ENCODE data around the gene SDHC.
"Not testable (repeated sequence)": the region's sequence is repeated elsewhere in the genome, so short reads cannot be mapped to it uniquely, and the experiment has no call there.

The SDHC gene

GRCh38 chr1:161313554-161314200 lies 504 bp upstream of the SDHC start:
- DNase-seq: no peak

GRCh38 chr1:161315841-161316674 lies 1.9 kb downstream of the SDHC start:
- not testable (repeated sequence) for DNase-seq

DNA sequence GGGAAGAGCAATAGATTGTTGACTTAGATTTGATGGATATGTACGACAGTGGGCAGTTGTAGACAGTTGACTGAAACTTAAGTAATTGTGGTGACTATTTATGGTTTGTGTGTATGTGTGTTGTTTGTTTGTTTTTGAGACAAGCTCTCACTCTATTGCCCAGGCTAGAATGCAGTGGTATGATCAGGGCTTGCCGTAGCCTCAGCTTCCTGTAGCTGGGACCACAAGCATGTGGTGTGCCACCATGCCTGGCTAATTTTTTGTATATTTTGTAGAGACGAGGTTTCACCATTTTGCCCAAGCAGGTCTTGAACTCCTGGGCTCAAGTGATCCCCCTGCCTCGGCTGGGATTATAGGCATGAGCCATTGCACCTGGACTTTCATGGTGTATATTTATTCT lies 9.8 kb downstream of the SDHC start:
- DNase-seq: no peak

DNA sequence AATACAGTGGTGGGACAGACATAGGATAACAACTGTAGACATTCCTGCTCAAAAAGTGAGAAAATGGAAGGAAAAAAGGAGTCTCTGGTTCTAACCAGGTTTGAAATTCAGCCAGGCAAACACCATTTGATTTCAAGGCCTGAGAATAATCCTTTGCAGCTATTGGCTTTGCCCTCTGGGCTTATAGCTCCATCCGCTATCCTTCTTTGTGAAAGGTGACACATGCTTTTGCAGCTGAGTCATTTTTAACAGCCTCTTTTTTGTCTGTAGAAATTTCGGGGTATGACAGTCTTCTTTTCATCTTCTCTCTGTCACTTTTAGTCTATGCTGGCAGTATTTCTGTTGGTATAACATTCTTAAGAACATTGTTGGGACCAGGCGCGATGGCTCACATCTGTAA lies 16.2 kb downstream of the SDHC start:
- DNase-seq: no peak

- DNase-seq: no peak
These were observed 19.0 kb downstream of the SDHC start for GRCh38 chr1:161333166-161333565.

DNA sequence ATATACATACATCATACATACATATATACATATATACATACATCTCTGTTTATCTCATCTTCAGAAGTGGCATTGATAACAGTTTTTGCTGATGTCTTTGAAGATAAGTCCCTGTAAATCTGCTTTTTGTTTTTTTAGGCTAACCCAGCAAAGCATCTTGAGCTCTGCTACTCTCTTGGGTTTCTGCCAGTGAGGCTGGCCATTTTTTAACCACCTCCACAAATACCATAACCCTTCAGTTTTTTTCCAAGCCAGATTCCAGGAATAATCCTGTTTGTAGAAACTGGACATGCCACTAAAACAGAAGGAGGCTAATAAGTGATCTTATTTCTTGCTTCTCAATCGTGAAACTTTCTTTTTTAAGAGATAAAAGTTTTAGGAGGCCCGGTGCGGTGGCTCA lies 21.6 kb downstream of the SDHC start:
- DNase-seq: no peak

- no peak for DNase-seq
These were observed 28.0 kb downstream of the SDHC start for GRCh38 chr1:161342177-161342576.

DNA sequence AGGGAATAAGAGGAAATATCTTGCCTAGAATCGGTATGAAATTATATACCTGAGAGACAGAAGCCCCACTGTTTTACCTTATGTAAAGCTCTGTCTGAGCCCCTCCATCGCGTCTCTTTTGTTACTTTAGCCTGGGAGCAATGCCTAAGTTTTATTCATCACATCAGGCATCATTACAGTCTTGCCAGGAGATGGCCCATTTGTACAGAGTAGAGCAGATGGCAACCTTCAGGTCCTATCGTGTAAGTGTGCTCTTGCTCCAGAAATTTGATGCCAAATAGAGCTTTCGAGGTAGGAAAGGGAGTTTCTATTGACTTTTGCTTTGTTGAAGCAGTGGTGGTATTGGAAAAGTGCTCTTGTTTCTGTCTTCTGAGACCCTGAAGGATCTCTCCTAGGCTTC lies 28.6 kb downstream of the SDHC start:
- DNase-seq: no peak

GRCh38 chr1:161350671-161351070 lies 36.5 kb downstream of the SDHC start:
- no peak for DNase-seq

DNA sequence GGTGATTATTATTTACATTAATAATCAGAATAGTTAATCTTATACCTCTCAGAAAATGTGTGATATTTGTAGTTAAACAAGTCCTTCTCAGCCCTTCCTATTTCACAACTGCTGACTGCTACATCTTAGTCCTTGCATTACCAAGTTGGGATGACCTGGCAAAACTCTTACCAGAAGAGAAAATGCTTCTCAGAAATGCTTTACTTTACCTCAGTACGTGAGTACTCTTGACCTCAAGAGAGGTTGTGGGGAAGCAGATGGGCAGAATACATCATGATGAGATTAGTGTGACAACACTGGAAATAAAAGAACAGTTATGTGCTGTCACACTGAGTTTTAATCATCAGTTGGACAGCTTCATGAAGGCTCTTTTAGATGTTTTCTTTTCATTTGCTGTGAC lies 37.3 kb downstream of the SDHC start:
- DNase-seq: no peak

GRCh38 chr1:161357073-161357472 lies 42.9 kb downstream of the SDHC start:
- DNase-seq: no peak

DNA sequence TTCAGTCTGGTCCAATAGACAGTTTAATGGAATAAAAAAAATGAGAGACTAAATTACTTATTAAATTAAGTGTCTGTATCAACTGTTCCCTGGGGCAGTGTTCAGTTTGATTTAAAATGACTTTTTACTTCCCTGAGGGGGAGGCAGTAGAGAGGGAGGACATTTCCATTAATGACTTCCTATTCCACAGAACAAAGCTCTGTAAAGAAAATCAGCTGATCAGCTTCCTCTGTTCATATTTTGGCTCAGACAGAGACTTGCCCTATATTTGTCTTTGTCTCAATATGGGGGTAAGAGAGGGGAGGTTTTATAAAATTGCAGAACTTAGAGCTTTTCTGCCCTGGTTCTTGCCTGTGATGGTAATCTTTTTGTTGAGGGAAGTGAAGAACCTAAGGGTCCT lies 45.1 kb downstream of the SDHC start:
- DNase-seq: no peak

GRCh38 chr1:161364332-161364731 lies 50.2 kb downstream of the SDHC start:
- no peak for DNase-seq

DNA sequence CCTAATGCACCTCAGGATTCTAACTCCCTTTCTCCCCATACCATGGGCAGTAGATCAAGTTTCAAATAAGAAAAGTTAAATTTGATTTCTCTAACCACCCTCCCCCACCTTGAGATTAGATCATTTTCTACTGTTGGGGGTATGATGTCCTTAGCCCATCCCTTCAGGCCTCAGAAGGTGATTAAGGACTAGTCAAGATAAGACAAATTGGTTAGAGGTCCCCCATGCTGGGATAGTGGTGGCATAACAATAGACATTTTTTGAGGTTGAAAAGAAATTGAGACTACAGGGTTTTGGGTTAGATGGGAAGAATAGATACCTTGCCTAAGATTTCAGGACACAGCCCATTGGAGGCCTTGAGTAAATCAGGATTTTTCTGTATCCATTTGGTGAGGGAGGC lies 51.0 kb downstream of the SDHC start:
- no peak for DNase-seq

- DNase-seq: peak; percentile 31
These were observed 53.7 kb downstream of the SDHC start, which contains the start of gene CFAP126 for GRCh38 chr1:161367684-161368400. TSS of gene CFAP126 (minus strand) at chr1:161367876. CDS start at chr1:161367868, 8 bp downstream.

GRCh38 chr1:161373442-161373841 lies 59.3 kb downstream of the SDHC start:
- DNase-seq: no peak

DNA sequence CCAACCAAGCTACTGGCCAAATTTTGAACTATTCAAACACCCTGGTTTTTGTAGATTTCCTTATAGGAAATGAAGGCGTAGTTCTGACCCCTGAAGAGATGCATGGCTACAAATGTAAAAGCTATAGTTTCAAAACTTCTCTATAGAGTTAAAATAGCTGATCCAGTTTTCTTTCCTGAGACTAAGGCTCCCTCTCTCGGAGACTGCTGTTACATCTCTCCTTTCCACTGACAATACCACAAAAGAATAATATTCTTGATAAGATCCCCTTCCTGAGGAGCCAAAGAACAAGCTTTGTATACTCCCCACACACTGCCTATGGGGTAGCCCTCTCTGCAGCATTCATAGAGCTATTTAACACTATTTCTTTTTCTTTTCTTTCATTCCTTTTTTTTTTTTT lies 60.2 kb downstream of the SDHC start:
- DNase-seq: no peak

- DNase-seq: no peak
These were observed 63.8 kb downstream of the SDHC start for GRCh38 chr1:161378014-161378413.

GRCh38 chr1:161379071-161379470 lies 64.9 kb downstream of the SDHC start:
- DNase-seq: no peak

DNA sequence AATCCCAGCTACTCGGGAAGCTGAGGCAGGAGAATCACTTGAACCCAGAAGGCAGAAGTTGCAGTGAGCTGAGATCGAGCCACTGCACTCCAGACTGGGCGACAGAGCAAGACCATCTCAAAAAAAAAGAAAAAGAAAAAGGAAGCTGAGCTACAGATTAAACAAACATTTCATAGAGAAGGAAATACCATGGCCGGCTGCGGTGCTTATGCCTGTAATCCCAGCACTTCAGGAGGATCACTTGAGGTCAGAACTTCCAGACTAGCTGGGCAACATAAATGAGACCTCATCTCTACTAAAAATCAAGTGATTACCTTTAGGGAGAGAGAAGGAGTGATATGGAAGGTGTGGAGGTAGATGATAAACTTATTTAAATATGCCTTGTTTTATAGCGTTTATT lies 67.5 kb downstream of the SDHC start:
- DNase-seq: no peak

- DNase-seq: no peak
These were observed 68.2 kb downstream of the SDHC start for GRCh38 chr1:161382214-161383019.

GRCh38 chr1:161388639-161389038 lies 74.5 kb downstream of the SDHC start:
- no peak for DNase-seq

DNA sequence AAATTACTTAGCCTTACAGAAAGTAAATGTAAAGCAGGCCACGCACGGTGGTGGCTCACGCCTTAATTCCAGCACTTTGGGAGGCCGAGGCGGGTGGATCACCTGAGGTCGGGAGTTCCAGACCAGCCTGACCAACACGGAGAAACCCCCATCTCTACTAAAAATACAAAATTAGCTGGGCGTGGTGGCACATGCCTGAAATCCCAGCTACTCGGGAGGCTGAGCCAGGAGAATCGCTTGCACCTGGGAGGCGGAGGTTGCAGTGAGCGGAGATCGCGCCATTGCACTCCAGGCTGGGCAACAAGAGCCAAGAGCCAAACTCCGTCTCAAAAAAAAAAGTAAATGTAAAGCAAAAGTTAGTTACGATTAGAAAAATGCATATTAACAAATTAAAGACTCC lies 75.0 kb downstream of the SDHC start:
- not testable (repeated sequence) for DNase-seq
